CD1c-positive myeloid dendritic cell (primary cell): ENCODE results near the gene TENM3.
"Not testable (repeated sequence)": the region's sequence is repeated elsewhere in the genome, so short reads cannot be mapped to it uniquely, and the experiment has no call there.

ENCODE experiments used
- DNase-seq: peaks from one replicate; pipeline ENCODE4 v3.0.0-alpha.2; 2016; ENCODE audit errors: extremely low spot score

Gene TENM3

GRCh38 chr4:182243204-182243603, at the start of gene TENM3:
TSS of gene TENM3 (plus strand) at chr4:182243402. CDS start at chr4:182324021, 80,619 bp downstream.
- DNase-seq, result not testable (repeated sequence)

DNA sequence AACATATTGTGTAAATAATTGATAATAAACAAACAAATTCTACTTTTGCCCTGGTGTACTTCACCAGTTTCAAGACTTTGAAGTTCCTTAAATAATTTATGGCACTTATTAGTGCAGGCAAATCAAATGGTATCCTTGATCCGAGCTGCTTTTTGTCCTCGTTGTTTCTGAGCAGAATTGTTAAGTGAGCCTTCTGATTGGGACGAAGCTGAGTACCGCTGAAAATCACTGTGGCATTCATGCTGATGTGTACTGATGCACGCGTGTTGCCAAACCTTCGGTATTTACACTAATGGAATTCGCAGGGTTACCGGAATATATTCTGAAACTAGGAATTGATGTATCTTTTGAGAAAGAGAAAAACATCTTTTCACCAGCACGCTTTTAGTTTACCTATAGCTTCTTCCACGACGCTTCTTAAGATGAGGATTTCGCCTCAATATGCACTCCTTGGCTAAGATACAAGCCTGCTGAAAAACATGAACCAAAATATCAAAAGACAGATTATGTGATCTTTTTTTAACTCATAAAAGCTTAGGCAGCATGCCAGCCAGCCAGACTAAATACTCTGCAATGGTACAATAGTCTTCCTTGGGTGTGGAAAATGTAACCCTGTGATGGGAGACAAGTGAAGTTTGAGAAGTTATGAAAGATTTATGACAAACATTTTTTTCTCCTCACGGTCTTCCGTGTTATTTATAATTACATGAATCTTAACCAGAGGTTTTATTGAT, 48.9 kb upstream of the TENM3 start:
- DNase-seq, result no peak

DNA sequence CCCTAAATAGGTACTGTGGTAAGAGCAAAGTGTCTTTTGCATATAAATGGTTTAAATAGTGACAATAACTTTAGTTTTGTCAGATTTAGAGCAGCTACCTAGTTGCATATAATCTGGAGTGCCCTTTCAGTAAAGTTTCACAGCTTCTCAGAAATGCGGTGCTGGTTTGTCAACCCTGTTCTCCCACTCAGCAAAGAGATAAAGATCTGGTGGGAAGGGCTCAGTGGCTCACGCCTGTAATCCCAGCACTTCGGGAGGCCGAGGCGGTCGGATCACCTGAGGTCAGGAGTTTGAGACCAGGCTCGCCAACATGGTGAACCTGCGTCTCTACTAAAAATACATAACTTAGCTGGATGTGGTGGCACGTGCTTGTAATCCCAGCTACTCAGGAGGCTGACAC, 45.6 kb upstream of the TENM3 start:
- DNase-seq, result no peak

DNA sequence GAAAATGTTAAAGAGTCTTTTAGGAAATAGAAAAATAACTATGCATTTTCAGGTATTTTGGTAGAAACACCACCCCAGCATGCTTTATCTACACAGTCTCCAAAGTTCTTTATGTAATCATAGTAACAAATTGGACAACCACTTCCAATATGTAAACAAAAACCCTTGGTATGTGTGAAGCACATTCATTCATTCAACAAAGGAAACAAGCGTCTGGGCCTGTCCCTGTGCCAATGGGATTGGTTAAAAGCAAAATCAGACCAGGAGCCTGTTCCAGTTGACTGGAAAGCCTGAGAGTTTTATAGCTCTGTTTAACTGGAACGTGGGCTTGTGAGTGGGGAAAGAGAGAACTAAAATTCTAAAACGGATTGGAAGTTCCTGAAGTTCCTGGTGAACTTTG, 41.3 kb upstream of the TENM3 start:
- DNase-seq, result no peak

DNA sequence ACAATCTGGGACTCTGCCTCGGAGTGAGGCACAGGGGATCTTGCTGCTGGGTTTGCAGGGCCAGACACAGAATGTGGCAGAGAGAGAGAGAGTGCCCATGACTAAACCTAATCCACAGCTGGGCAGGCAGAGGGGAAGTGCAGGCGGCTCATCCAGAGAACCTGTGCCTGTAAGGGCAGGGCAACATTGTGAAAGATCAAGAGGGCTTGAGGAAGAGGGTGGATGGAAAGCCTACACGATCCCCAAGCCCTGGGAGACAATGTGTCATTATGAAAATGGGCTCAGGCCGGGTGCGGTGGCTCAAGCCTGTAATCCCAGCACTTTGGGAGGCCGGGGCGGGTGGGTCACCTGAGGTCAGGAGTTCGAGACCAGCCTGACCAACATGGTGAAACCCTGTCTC, 40.6 kb upstream of the TENM3 start:
- no peak for DNase-seq

- DNase-seq, result no peak
Measured at GRCh38 chr4:182203872-182204411, 39.3 kb upstream of the TENM3 start.

DNA sequence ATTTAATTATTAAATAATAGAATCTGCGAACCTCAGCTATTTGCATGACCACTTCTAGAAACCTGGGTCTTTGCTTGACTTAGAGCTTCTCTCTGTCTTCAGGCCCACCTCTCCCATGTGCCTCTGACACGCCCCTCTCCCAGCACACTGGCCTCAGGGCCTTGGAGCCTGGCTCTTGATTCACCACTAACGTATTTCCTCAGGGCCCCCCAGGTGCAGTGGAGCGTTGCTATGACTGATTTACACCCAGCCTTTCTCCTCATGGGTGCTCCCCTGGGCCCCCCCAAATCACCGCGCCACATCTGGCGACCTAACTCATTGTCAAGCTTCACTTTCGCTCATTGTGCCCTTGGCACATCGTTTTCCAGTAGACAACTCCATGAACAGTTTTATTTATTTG, 37.9 kb upstream of the TENM3 start:
- DNase-seq, result no peak

GRCh38 chr4:182206266-182206665, 36.9 kb upstream of the TENM3 start:
- DNase-seq, result no peak

- DNase-seq, result no peak
Measured at GRCh38 chr4:182206916-182207315, 36.3 kb upstream of the TENM3 start.

GRCh38 chr4:182207830-182208396, 35.3 kb upstream of the TENM3 start:
- DNase-seq, result no peak

DNA sequence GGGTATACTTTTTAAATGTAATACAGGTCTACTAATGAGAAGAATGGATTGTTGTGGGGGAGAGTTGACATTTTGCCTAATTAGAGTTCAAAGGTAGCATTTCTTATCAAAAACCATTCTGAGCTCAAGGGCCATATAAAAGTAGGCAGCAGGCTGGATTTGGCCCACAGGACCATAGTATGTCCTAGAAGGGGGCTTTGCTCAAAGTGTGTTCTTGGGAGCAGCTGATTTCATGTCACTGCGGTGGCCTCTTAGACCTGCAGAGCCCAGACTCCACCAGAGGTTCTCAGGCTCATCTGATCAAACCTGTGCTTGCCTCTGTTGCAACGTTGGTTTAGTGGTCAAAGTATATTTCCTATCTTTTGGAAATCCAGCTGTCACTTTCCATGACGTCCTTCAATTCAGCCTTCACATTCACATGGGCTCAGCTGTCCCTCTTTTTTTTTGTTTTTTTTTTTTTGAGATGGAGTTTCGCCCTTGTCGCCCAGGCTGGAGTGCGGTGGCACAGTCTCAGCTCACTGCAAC, 34.6 kb upstream of the TENM3 start:
- no peak for DNase-seq

DNA sequence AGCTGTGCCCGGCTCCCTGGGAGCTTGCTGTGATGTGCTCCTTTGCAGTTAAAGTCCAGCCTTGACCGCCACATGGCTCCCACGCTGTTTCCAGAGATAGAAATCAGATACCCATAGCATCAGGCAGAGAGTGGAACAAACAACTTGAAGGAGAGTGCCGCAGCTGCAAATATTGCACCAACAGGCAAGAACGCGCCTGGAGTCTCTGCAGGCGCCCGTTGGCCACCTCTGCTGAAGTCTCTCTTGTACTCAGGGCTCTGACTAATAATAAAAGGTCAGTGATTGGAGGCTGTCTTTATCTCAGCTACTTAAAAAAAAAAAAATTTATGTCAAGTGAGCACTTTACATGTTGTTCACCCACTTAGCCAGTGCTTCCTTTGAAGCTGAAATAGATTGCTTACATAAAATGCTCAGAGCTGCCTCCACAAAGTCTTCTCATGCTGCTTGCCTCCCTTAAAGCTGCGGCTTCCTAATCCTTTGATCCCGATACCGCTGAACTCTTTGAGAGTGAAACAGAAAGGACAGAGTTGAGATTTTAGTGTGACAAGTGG, 30.9 kb upstream of the TENM3 start:
- no peak for DNase-seq

GRCh38 chr4:182213004-182213403, 30.2 kb upstream of the TENM3 start:
- DNase-seq, result no peak

- no peak for DNase-seq
Measured at GRCh38 chr4:182215148-182215547, 28.1 kb upstream of the TENM3 start.

DNA sequence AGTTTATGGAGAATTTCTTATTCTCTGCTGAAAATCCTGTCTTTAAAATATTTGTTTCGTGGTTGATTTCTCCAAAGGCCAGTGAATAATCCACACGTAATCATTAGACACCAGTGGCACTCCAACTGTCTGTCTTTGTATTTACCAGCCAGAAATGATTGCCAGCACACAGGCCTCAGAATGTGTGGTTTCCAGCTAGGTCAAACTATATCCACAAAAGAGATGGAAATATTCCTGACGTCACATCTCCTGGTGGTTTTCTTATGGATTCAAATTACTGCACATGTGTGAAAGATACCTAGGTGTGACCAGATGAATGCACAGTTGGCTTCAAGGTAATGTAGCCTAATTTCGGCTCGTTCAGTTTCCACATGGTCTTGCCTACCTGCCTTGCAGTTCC, 27.2 kb upstream of the TENM3 start:
- DNase-seq, result no peak

- DNase-seq, result no peak
Measured at GRCh38 chr4:182219411-182220056, 23.7 kb upstream of the TENM3 start.

- DNase-seq, result no peak
Measured at GRCh38 chr4:182221987-182222386, 21.2 kb upstream of the TENM3 start.

DNA sequence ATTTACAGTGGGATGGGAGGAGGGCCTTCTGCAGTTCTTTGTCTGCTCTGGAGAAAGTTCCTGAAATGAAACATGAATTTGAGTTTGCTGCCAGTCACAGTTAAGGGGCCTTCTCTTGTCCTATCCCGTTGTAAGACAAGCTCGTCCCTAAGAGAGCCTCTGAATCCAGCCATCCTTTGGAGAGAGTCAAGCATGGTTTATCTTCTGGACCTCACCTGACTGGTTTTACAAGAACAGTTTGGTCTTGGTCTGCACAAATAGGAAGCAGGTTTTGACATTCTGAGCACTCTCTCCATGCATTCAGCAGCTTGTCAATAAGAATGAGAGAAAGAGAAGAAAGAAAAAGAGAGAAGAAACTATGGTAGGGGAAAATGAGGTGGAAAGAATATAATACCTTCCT, 20.4 kb upstream of the TENM3 start:
- DNase-seq, result no peak

- DNase-seq, result no peak
Measured at GRCh38 chr4:182223708-182224107, 19.5 kb upstream of the TENM3 start.

- DNase-seq, result no peak
Measured at GRCh38 chr4:182224192-182224850, 18.9 kb upstream of the TENM3 start.

- DNase-seq, result no peak
Measured at GRCh38 chr4:182225257-182225852, 17.8 kb upstream of the TENM3 start.
